GM10248 (cell line): Measurements from ENCODE around the gene ACMSD.
"Not testable (repeated sequence)": the region's sequence is repeated elsewhere in the genome, so short reads cannot be mapped to it uniquely, and the experiment has no call there.

Experiments
- CTCF ChIA-PET: fragments of 300-600 bp; sonication (Branson Sonifier 250); formaldehyde crosslinking; extraction: SDS; loops from one replicate; lab custom pipeline; 2021; ENCODE audit warnings: antibody characterized with exemption; lab: Yijun Ruan, JAX
- POLR2A ChIA-PET: fragments of 350-650 bp; sonication (Branson Sonifier 250); formaldehyde crosslinking; extraction: SDS; loops from one replicate; lab custom pipeline; 2020; ENCODE audit warnings: antibody characterized with exemption; lab: Yijun Ruan, JAX
- DNase-seq: peaks from one replicate; pipeline ENCODE4 v3.0.0; 2012; ENCODE audit errors: extremely low spot score
- CTCF ChIP-seq: IDR thresholded peaks from 2 replicates; pipeline ENCODE4 v1.5.1; 2012; ENCODE audit warnings: mild to moderate bottlenecking, low read depth; ENCODE audit errors: extremely low read depth, missing control alignments, control extremely low read depth

ACMSD gene

GRCh38 chr2:134823832-134824231 lies 14.6 kb upstream of the ACMSD start:
- POLR2A ChIA-PET, result no interaction called here
- CTCF ChIA-PET, result interaction anchor here (1.3 kb wide), 1 partner anchor 9 kb away, joined by 3 read pairs; no protein-coding TSS in a partner anchor
- no peak for DNase-seq
- TF ChIP-seq CTCF, result no peak

GRCh38 chr2:134825716-134826115 lies 12.7 kb upstream of the ACMSD start:
- POLR2A ChIA-PET, CTCF ChIA-PET, DNase-seq: not testable (repeated sequence)

DNA sequence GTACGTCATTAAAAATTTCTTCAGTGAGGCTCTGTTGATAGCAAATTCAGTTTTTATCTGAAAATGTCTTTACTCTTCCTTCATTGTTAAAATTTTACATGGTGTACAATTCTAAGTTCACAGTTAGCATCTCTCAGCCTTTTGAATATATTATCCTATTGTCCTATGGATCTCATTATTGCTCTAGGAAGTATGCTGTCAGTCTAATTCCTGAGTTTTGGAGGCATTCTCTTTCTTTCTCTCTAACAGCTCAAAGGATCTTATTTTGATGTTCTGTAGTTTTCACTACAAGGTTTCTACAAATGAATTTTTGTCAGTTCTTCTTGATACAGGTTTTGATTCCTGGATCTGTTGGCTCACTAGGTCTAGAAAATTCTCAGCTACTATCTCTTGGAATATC lies 2.9 kb upstream of the ACMSD start:
- ChIA-PET CTCF (no interaction called here), POLR2A (no interaction called here)
- DNase-seq, result no peak
- TF ChIP-seq CTCF, result no peak

- ChIA-PET POLR2A (no interaction called here), CTCF (interaction anchor here (0.8 kb wide), 1 partner anchor 28 kb away, joined by 3 read pairs; no protein-coding TSS in a partner anchor)
- no peak for DNase-seq
- no peak for TF ChIP-seq CTCF
Observed at GRCh38 chr2:134836986-134837385, 1.4 kb upstream of the ACMSD start.

GRCh38 chr2:134839649-134840048 lies 1.2 kb downstream of the ACMSD start:
- ChIA-PET CTCF (interaction anchor here (1.2 kb wide), 1 partner anchor 319 kb away, joined by 3 read pairs; no protein-coding TSS in a partner anchor), POLR2A (no interaction called here)
- no peak for TF ChIP-seq CTCF
- no peak for DNase-seq

DNA sequence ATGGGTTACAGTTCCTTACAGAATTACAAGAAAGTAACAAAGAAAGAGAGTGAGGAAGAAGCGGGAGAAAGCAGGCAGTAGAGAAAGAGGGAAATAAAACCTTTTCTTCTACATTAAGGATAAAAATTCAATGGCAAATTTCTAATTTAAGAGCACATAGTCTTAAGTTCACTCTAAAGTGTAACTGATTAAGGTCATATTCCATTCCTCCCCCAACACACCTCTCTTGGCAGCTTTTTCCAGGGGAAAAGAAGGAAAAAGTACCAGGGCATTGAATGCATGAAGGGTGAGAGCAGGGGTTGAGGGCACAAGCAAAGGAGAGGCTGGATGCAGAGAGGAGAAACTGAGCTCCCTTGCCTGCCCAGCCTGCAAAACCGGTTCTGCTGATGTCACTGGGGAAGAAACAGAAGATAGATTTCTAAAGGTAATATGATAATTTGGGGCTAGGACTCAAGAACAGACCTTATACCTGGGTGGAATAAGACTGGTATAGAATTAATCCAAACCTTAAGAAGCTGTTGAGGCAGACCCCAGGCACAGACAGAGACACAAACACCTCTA lies 4.6 kb downstream of the ACMSD start:
- ChIA-PET POLR2A (no interaction called here), CTCF (no interaction called here)
- TF ChIP-seq CTCF, result no peak
- no peak for DNase-seq

- no peak for TF ChIP-seq CTCF
- ChIA-PET CTCF (no interaction called here), POLR2A (no interaction called here)
- DNase-seq, result no peak
Observed at GRCh38 chr2:134843968-134844367, 5.6 kb downstream of the ACMSD start.
